Hepatocyte (in vitro differentiated cells): ENCODE results near the gene USP10. TPM values are rescaled to one million over a fixed set of nuclear protein-coding genes. Genes with fewer than 3 reads are reported as not detected.

Experiments
- DNase-seq: peaks from one replicate; pipeline ENCODE4 v3.0.0-alpha.2; 2016; ENCODE audit warnings: low spot score
- H2AFZ ChIP-seq: fragments of 200-600 bp; sonication (generic); 2 replicates; pipeline ENCODE4 v1.6.0; 2016; ENCODE audit warnings: antibody characterized with exemption, mild to moderate bottlenecking
- H3K27ac ChIP-seq: fragments of 200-600 bp; sonication (generic); 2 replicates; pipeline ENCODE4 v1.5.1; 2016; ENCODE audit warnings: mild to moderate bottlenecking
- H3K27me3 ChIP-seq: fragments of 200-600 bp; sonication (generic); 2 replicates; pipeline ENCODE4 v1.6.1; 2016
- H3K36me3 ChIP-seq: fragments of 200-600 bp; sonication (generic); replicated peaks from 2 replicates; pipeline ENCODE4 v1.5.1; 2016; ENCODE audit warnings: low read depth; ENCODE audit not compliant: insufficient read depth
- H3K4me1 ChIP-seq: fragments of 200-600 bp; sonication (generic); 2 replicates; pipeline ENCODE4 v1.5.1; 2016; ENCODE audit warnings: mild to moderate bottlenecking, moderate library complexity; ENCODE audit not compliant: insufficient read depth
- H3K4me2 ChIP-seq: fragments of 200-600 bp; sonication (generic); 2 replicates; pipeline ENCODE4 v1.6.0; 2016
- H3K4me3 ChIP-seq: fragments of 200-600 bp; sonication (generic); 2 replicates; pipeline ENCODE4 v1.5.1; 2016; ENCODE audit warnings: mild to moderate bottlenecking
- H3K79me2 ChIP-seq: fragments of 200-600 bp; sonication (generic); 2 replicates; pipeline ENCODE4 v1.6.0; 2017; ENCODE audit warnings: mild to moderate bottlenecking
- H3K9me2 ChIP-seq: fragments of 200-600 bp; sonication (generic); replicated peaks from 2 replicates; pipeline ENCODE4 v1.6.0; 2017; ENCODE audit warnings: mild to moderate bottlenecking; ENCODE audit not compliant: insufficient read depth
- H3K9me3 ChIP-seq: fragments of 200-600 bp; sonication (generic); 2 replicates; pipeline ENCODE4 v1.5.1; 2016; ENCODE audit warnings: low read depth, mild to moderate bottlenecking
- H4K20me1 ChIP-seq: fragments of 200-600 bp; sonication (generic); 2 replicates; pipeline ENCODE4 v1.6.0; 2016; ENCODE audit warnings: mild to moderate bottlenecking; ENCODE audit not compliant: insufficient read depth, poor library complexity, severe bottlenecking
- EZH2 ChIP-seq: fragments of 200-600 bp; sonication (generic); IDR thresholded peaks from 2 replicates; pipeline ENCODE4 v1.6.1; 2016; ENCODE audit warnings: antibody characterized with exemption, mild to moderate bottlenecking, borderline replicate concordance
- EZH2phosphoT487 ChIP-seq: fragments of 200-600 bp; sonication (generic); IDR thresholded peaks from one replicate; pipeline ENCODE4 v1.6.1; 2018; ENCODE audit warnings: antibody characterized with exemption, mild to moderate bottlenecking, low read depth, moderate library complexity; ENCODE audit not compliant: unreplicated experiment, severe bottlenecking
- WGBS: methylation state at CpG from one replicate; pipeline ENCODE4 v1.1.6; 2016; ENCODE audit warnings: low lambda C conversion rate; ENCODE audit errors: missing lambda C conversion rate; 5-methylcytosine and 5-hydroxymethylcytosine counted together
- polyA plus RNA-seq: library from polyadenylated mRNA; unstranded; fragments of >200 nt; fragmentation: Nextera tagmentation; extraction: Ambion mirVana; gene quantifications from 2 replicates; pipeline ENCODE4 v1.2.1, GENCODE V29; 2016
- total RNA-seq: library from RNA; depleted of rRNA; stranded (reverse); fragments of >200 nt; gene quantifications from 2 replicates; pipeline ENCODE4 v1.2.3, GENCODE V29; 2014
- TF ChIP-seq, protein P1 (sequence below): fragments of 200-600 bp; sonication (generic); IDR thresholded peaks from 2 replicates; pipeline ENCODE4 v1.5.1; 2016; ENCODE audit warnings: antibody characterized with exemption, mild to moderate bottlenecking; ENCODE audit not compliant: poor library complexity

The USP10 gene
- total and polyA plus RNA-seq, 2 experiments from 2014 or later: 53.1 to 62.4 TPM

DNA sequence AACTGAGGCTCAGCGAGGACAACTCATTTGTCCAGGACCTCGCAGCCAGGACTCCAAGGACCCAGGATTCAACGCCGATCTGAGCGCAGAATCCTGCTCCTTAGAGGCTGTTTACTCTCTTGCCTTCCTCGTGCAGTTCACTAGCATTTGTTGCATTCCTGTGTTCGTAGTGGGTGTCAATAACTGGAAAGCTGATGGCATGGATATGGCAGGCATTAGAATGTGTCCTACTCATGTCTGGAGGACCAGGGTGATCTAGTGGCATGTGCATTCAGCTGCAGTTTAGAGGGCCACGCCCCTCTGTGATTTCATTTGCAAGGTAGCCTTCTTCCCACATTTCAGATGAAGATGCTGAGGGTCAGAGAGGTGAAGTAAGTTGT lies 120.5 kb downstream of the USP10 start:
- H3K9me3 ChIP-seq: no peaks in the 10 kb centered on the region
- H2AFZ ChIP-seq: no peak overlapping the region
- peak overlapping the region; percentile 54 for H3K27ac ChIP-seq
- 54% methylated on average over 8 of the region's 8 CpGs for WGBS
- H3K27me3 ChIP-seq: no peaks in the 10 kb centered on the region
- peak overlapping the region; percentile 64 for H3K4me3 ChIP-seq
- no peaks in the 10 kb centered on the region for H3K36me3 ChIP-seq
- peaks cover 52% of the 10 kb centered on the region for H3K79me2 ChIP-seq
- no peaks in the 10 kb centered on the region for H3K9me2 ChIP-seq
- peaks cover 6% of the 10 kb centered on the region for H3K4me1 ChIP-seq
- H4K20me1 ChIP-seq: peaks cover 10% of the 10 kb centered on the region
- DNase-seq: no peak
- H3K4me2 ChIP-seq: peak overlapping the region; percentile 90
- TF ChIP-seq EZH2 (no peak), EZH2phosphoT487 (no peak)
- TF ChIP-seq, protein P1, sequence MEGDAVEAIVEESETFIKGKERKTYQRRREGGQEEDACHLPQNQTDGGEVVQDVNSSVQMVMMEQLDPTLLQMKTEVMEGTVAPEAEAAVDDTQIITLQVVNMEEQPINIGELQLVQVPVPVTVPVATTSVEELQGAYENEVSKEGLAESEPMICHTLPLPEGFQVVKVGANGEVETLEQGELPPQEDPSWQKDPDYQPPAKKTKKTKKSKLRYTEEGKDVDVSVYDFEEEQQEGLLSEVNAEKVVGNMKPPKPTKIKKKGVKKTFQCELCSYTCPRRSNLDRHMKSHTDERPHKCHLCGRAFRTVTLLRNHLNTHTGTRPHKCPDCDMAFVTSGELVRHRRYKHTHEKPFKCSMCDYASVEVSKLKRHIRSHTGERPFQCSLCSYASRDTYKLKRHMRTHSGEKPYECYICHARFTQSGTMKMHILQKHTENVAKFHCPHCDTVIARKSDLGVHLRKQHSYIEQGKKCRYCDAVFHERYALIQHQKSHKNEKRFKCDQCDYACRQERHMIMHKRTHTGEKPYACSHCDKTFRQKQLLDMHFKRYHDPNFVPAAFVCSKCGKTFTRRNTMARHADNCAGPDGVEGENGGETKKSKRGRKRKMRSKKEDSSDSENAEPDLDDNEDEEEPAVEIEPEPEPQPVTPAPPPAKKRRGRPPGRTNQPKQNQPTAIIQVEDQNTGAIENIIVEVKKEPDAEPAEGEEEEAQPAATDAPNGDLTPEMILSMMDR: no peak

DNA sequence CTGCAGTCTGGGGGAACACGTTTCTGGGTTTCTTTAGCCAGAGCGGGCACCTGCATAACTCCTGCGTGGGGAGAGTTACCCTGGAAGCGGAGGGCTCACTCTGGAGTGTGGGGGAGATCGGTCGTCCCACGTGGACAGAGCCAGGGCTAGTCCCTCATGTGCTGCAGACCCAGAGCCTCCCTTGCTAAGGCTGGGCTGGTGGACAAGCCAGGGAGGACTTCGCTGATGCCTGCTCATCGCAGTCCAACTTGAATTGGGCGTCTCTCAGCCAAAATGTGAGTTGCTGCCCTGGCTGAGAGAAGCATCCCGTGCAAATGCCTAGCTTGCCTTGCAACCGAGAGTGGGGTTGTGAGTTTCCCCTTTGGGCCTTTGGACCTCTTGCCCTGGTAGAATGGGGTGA lies 121.0 kb downstream of the USP10 start:
- Histone ChIP-seq H2AFZ (no peak overlapping the region), H3K27ac (peak overlapping the region; percentile 96), H3K4me1 (peaks cover 6% of the 10 kb centered on the region), H3K4me2 (peak overlapping the region; percentile 90), H3K9me2 (no peaks in the 10 kb centered on the region), H3K4me3 (no peak overlapping the region), H4K20me1 (peaks cover 10% of the 10 kb centered on the region), H3K79me2 (peaks cover 57% of the 10 kb centered on the region), H3K9me3 (no peaks in the 10 kb centered on the region), H3K27me3 (no peaks in the 10 kb centered on the region), H3K36me3 (no peaks in the 10 kb centered on the region)
- no peak for TF ChIP-seq EZH2phosphoT487
- no peak for DNase-seq
- WGBS: 59% methylated on average over 12 of the region's 12 CpGs

DNA sequence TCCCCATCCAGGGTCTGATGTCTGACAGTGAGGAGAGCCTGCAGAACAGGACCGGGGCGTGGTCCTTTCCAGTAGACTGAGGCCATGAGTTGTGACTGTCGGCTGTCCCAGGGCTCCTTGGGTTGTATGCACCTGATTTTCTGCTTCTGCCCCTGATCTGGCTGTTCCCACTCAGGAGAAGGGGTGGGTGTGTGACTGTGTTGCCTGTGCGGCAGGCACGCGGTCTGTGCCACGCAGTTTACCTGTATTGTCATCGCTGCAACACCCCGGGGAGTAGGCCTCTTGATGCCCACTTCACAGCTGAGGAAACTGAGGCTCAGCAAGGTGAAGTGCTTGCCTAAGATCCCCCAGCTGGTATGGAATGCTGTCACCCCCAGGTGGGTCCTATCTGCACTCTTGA lies 121.4 kb downstream of the USP10 start:
- no peaks in the 10 kb centered on the region for H3K9me3 ChIP-seq
- H3K27ac ChIP-seq: peak overlapping the region; percentile 96
- no peak overlapping the region for H2AFZ ChIP-seq
- no peak for DNase-seq
- no peaks in the 10 kb centered on the region for H3K9me2 ChIP-seq
- H3K36me3 ChIP-seq: no peaks in the 10 kb centered on the region
- 81% methylated on average over 9 of the region's 9 CpGs for WGBS
- H3K4me1 ChIP-seq: peaks cover 7% of the 10 kb centered on the region
- peaks cover 10% of the 10 kb centered on the region for H4K20me1 ChIP-seq
- peaks cover 60% of the 10 kb centered on the region for H3K79me2 ChIP-seq
- H3K27me3 ChIP-seq: no peaks in the 10 kb centered on the region
- TF ChIP-seq EZH2phosphoT487 (no peak), EZH2 (no peak)
- TF ChIP-seq, protein P1: no peak
- H3K4me3 ChIP-seq: no peak overlapping the region
- H3K4me2 ChIP-seq: peak overlapping the region; percentile 90

DNA sequence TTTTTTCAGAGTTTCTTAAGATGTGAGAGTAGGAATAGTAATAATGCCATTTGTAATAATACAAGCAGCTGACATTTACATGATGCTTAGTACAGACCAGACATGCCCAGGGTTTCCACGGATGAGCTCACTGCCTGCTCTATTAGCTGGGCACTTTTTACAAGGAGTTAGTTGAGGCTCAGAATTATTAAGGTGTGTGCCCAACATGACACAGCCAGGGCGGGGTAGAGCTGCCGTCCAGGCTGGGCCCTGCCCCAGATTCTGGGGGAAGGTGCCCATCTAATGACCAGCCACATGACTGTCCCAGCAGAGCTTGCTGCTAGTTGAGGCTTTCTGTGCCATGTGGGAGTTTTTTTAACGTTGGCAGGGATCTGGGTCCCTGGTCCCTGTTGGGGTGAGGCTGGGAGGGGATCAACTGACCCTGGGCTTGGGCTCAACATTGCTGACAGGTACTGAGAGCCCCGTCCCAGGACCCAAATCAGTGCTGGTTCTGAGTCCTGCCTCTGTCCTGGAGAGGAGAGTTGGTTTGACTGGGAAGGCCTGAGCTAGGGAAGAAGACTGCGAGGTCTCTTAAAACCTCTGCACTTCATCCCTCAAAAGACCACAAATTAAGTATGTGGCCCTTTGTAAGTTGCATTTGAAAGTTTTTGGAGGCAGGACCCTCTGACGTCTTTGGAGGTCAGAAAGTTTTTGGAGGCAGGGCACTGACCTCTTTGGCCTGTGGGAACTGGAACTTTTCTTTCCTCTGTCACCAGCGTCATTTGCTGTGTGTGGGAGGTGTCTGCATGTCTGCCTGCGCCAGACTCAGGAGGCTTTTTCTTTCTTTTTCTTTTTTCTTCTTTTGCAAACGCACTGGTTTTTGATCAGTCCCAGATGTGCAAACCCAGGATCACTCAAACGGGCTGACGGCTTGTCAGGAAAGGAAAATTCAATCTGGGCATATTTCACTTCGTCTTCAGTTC lies 122.2 kb downstream of the USP10 start:
- Histone ChIP-seq H3K79me2 (peaks cover 62% of the 10 kb centered on the region), H3K27me3 (no peaks in the 10 kb centered on the region), H3K4me3 (no peak overlapping the region), H3K36me3 (no peaks in the 10 kb centered on the region), H3K9me2 (no peaks in the 10 kb centered on the region), H3K4me2 (peak overlapping the region; percentile 90), H3K4me1 (peaks cover 14% of the 10 kb centered on the region), H4K20me1 (peaks cover 10% of the 10 kb centered on the region), H3K27ac (peak overlapping the region; percentile 96), H2AFZ (no peak overlapping the region), H3K9me3 (no peaks in the 10 kb centered on the region)
- no peak for DNase-seq
- TF ChIP-seq, protein P1: no peak
- TF ChIP-seq EZH2phosphoT487: no peak
- 45% methylated on average over 13 of the region's 13 CpGs for WGBS
